Measurements from ENCODE around the gene NUDT6.

GRCh38 chr4:122857160-122857559 lies 65.2 kb downstream of the NUDT6 start:
- TF ChIP-seq POLR2A (IDR thresholded peaks at IDR 0.05; ENCODE audit: low read depth) (no peak), POLR2AphosphoS5 (IDR thresholded peaks at IDR 0.05) (no peak), CTCF (IDR thresholded peaks at IDR 0.05) (no peak)

Data from esophagus muscularis mucosa (tissue), 3 donors.